GM19328 (cell line): ENCODE measurements around the gene HINT1.
"Not testable (repeated sequence)": the region's sequence is repeated elsewhere in the genome, so short reads cannot be mapped to it uniquely, and the experiment has no call there.

Experiments used
- ATAC-seq: cut with Tn5 transposase; IDR thresholded peaks from one replicate; pipeline ENCODE4 v1.9.1; 2021; ENCODE audit warnings: mild to moderate bottlenecking, moderate library complexity; ENCODE audit not compliant: unreplicated experiment

The HINT1 gene

GRCh38 chr5:131171276-131171810 lies 6.3 kb upstream of the HINT1 start:
- ATAC-seq: no peak

GRCh38 chr5:131170540-131171275 lies 5.7 kb upstream of the HINT1 start, which contains the start of gene LYRM7:
TSS of gene LYRM7 (plus strand) at chr5:131170944. CDS start at chr5:131171021, 77 bp downstream.
- ATAC-seq: peak; percentile 98

- ATAC-seq: no peak
Measured at GRCh38 chr5:131169810-131170539, 4.9 kb upstream of the HINT1 start.

GRCh38 chr5:131167615-131168014 lies 2.6 kb upstream of the HINT1 start:
- ATAC-seq: no peak

GRCh38 chr5:131164191-131165118 lies 601 bp downstream of the HINT1 start:
- peak; percentile 73 for ATAC-seq

- no peak for ATAC-seq
Measured at GRCh38 chr5:131163276-131164119, 1.6 kb downstream of the HINT1 start.

GRCh38 chr5:131160134-131160533 lies 4.9 kb downstream of the HINT1 start:
- ATAC-seq: no peak

GRCh38 chr5:131156957-131157356 lies 8.1 kb downstream of the HINT1 start:
- no peak for ATAC-seq

GRCh38 chr5:131156385-131156784 lies 8.7 kb downstream of the HINT1 start:
- no peak for ATAC-seq

- ATAC-seq: no peak
Measured at GRCh38 chr5:131151216-131151615, 13.8 kb downstream of the HINT1 start.

GRCh38 chr5:131150408-131150807 lies 14.6 kb downstream of the HINT1 start:
- no peak for ATAC-seq

GRCh38 chr5:131148835-131149234 lies 16.2 kb downstream of the HINT1 start:
- no peak for ATAC-seq

- no peak for ATAC-seq
Measured at GRCh38 chr5:131147258-131147657, 17.8 kb downstream of the HINT1 start.

GRCh38 chr5:131142970-131143617 lies 22.0 kb downstream of the HINT1 start:
- no peak for ATAC-seq

GRCh38 chr5:131139321-131139720 lies 25.7 kb downstream of the HINT1 start:
- ATAC-seq: no peak

GRCh38 chr5:131138406-131138805 lies 26.6 kb downstream of the HINT1 start:
- not testable (repeated sequence) for ATAC-seq

- ATAC-seq: not testable (repeated sequence)
Measured at GRCh38 chr5:131133091-131133490, 32.0 kb downstream of the HINT1 start.

GRCh38 chr5:131129306-131129705 lies 35.8 kb downstream of the HINT1 start:
- ATAC-seq: no peak

- not testable (repeated sequence) for ATAC-seq
Measured at GRCh38 chr5:131127244-131127643, 37.8 kb downstream of the HINT1 start.
